Glomerular visceral epithelial cell (primary cell): ENCODE data around the gene C8G.

ENCODE experiments used
- DNase-seq: peaks from one replicate; pipeline ENCODE4 v3.0.0-alpha.2; 2016; ENCODE audit errors: extremely low spot score

C8G gene

DNA sequence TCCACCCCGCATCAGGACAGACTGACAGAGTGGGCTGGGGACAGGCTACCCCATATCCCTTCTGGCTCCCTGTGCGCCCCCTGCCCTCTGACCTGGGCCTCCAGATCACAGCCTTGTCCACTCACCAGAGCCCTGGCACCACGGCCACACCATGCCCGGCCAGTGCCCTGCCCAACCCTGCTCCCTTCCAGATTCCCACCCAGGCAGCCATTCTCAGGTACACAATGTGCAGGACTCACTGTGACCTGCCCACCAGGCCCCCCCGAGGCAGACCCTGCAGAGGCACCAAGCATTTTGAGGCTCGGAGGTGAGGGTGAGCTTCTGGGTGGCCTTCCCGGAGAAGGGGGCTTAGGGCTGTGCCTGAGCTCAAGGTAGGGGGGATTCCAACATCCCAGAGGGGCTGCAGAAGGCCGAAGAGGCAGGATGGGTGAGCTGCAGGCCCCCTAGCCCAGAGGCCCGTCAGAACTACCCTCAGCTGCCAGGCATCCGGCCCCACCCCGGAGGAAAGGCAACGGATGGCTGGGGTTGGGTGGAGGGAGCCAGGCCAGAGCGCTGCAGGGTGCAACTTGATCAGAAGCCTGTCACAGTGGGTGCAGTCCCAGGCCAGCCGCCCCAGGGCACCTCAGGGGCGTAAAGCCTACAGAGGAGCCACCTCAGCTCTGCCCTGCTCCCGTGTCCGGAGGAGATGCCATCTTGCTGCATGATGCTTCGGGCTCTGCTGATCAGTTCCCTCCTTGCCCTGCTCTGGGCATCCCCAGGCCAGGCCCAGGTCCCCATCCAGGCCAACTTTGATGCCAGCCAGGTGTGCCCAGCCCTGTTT lies 37.4 kb downstream of the C8G start, which contains the start of gene LCNL1:
TSS of gene LCNL1 (plus strand) at position 762 of the 820 bp plus-strand sequence. CDS start 594 bp downstream, outside the sequence.
- DNase-seq = no peak

DNA sequence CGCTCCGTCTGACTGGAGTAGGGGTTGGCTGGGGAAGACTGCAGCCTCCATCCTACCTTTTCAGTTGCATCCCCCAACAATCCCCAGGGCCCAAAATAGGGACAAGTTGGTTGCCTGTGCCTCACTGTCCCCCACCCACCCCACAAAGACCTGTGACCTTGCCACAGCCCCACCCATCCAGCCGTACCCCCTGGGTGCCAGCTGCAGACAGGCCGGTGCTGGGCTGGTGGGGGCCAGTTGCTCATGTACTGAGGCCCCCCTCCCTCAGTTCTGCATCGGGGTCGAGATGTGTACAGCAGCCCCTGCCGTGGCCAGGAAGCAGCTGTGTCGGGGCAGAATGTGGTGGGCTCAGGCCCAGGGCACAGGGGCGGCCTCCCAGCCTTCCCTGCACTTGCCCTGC lies 38.1 kb downstream of the C8G start:
- no peak for DNase-seq

DNA sequence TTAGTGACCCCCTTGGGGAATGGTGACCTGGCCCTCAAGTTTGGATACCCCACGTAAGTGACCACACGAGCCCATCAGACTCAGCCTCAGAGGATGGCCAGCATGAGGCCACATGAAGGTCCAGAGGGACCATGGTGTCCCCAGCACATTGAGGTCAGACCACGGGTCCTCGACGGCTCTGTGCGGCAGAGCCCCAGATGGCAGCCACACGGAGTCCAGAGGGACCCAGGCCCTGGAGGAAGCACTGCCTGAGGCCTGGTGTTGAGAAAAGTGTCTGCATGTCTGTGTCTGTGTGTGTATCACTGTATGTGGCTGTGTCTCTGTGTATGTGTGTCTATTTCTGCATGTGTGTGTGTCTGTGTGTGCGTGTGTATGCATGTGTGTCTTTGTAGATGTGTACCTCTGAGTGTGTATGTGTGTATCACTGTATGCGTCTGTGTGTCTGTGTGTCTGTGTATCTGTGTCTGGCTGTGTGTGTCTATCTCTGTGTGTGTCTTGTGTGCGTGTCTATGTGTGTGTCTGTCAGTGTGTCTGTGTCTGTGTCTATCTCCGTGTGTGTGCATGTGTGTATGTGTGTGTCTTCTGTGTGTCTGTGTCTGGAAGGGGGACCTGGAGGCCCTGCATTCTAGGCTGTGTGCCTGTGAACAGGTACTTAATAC lies 38.7 kb downstream of the C8G start:
- no peak for DNase-seq

DNA sequence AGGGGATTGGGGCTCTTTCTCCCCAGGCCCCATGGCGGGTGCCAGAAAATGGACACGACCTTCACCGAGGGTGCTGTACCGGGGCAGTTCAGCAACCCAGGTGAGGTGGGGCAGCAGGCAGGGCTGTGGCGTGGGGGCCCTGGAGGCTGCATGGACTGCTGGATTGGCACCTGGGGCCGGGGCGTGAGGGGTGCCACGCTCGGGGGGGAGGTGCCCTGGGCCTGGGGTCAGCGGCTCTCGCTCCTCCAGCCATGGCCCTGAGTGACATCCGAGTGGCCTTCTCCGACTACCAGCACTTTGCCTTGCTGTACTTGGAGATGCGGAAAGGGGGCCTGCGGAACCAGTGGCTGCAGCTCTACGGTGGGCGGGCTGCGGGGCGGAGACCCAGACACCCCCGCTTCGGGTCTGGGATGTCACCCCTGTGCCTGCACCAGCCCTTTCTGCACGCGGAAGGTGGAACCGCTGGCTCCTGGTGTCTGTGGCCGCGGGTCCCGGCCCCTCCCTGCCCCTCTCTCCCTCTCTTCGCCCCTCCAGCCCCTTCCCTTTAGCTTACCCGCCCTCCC lies 39.5 kb downstream of the C8G start:
- DNase-seq = no peak

DNA sequence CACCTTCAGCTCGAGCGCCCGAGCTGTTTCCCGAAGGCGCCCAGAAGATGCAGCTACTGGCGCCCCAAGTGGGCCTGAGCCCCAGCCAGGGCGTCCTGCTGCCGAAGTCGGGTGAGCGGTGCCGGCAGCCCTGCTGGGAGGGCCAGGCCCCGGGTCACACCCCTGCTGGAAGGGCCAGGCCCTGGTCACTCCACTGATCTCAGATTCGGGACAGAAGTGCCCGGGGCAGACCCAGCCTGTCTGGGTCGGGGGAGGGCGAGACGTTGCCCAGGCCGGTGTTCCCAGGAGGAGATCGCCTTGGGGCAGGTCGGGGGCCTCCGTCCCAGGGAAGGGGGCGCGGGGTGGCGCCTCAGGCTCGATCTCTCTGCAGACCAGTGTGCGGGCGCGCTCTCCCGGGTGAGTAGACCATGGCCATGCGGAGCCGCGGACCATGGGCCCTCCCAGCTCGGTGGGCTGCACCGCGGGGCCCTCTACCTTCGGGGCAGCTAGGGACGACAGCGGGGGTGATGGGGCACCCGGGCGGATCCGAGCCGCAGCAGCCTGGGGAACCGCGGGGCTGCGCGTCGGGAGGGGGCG lies 40.1 kb downstream of the C8G start:
- DNase-seq = no peak

DNA sequence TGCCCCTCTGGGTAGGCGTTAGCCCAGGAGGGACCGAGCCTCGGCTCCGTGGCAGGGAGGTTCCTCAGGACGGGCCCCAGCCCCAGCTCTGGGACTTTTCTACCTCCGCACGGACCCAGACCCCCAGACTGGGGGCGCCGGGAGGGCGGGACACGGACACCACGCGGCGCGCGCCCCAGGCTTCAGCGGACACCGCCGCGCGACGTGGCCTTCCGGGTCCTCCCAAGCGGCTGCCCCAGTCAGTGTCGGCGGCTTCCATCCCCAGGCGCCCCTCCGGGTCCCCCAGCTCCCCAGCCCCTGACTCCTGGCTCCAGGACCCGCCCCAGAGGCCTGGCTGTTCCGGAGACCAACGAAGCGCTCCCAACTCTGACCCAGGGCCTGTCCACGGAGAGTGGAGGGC lies 40.8 kb downstream of the C8G start:
- DNase-seq = no peak

DNA sequence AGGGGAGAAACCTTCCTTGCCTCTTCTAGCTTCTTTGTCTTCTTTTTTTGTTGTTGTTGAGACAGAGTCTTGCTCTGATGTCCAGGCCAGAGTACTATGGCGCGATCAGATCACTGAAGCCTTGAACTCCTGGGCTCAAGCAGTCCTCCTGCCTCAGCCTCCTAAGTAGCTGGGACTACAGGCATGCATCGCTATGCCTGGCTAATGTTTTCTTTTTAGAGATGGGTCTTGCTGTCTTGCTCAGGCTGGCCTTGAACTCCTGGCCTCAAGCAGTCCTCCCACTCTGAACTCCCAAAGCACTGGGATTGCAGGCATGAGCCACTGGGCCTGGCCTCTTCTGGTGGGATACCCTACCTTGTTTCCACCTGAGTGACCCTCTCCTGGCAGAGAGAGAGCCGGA lies 43.8 kb downstream of the C8G start:
- DNase-seq = no peak

DNA sequence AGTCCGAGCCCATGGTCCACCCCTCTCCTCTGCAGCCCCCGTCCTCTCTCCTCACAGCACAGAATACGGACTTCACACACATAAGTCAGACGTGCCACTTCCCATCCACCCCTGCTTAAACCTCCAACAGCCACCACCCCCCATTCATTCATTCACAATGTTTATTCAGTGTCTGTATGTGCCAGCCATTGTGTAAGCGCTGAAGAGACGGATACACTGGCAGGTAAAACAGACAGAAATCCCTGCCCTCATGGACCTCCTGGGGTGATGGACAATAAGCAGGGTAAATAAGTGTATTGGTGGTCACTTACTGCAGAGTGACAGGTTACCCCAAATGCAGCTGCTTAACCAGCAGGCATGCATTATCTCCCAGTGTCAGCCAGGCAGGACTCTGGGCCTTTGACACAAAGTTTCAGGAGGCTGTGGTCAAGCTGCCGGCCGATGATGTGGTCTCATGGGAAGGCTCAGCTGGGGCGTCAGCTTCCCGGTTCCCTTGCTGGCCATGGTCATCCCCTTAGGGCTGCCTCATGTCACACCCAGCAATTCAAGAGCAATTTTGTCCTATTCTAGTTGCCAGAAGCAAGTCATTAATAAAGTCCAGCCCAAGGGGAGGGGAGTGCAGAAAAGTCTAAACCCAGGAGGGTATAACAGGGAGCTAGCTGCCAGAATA lies 45.3 kb downstream of the C8G start:
- no peak for DNase-seq

DNA sequence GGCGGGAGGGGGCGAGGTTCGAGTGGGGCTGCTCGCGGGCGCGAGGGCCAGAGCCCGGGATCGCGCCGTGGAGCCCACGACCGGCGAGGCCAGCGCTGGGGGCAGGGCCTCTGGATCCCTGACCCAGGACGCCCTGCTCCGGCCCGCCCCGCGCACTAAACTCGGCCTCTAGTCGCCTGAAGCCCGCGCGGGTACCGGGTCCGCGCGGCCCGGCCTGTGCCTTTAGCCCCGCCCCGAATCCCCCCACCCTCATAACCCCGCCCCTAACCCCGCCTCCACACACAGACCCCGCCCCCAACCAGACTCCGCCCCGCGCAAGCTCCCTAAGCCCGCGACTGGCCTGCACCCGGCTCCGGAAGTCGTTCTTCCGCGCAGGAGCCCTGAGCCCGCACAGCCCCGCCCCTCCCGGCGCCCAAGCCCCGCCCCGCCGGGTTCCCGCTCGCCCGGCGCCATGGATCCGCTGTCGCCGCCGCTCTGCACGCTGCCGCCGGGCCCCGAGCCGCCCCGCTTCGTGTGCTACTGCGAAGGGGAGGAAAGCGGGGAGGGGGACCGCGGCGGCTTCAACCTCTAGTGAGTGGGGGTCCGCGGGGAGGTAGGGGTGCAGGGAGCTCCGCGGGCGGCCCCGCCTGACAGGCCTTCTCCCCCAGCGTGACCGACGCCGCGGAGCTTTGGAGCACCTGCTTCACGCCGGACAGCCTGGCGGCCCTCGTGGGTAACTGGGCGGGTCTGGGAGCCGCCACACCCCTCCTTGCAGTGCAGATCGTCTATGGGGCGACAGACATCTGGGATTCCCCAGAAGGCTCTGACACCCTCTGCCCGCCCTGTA lies 47.2 kb downstream of the C8G start, which contains the start of gene PAXX:
TSS of gene PAXX (plus strand) at position 430 of the 826 bp plus-strand sequence. CDS start at position 452, 22 bp downstream.
- DNase-seq = peak; percentile 94

DNA sequence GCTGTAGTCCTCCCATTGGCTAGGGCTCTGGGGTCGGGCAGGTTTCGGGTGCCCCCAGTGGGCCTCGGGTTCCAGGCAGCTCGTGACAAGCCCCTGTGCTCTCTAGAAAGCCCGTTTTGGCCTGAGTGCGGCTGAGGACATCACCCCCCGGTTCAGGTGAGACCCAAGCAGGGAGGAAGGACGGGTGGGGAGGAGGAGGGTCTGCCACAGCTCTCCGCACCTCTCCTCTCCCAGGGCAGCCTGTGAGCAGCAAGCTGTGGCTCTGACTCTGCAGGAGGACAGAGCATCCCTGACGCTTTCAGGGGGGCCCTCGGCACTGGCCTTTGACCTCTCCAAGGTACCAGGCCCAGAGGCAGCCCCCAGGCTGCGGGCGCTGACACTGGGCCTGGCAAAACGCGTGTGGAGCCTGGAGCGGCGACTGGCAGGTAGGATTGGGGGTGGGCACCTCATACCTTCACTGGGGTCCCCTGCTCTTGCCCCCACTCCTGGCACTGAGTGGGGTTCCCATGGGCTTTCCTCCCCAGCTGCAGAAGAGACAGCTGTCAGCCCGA lies 47.9 kb downstream of the C8G start:
- DNase-seq = no peak

DNA sequence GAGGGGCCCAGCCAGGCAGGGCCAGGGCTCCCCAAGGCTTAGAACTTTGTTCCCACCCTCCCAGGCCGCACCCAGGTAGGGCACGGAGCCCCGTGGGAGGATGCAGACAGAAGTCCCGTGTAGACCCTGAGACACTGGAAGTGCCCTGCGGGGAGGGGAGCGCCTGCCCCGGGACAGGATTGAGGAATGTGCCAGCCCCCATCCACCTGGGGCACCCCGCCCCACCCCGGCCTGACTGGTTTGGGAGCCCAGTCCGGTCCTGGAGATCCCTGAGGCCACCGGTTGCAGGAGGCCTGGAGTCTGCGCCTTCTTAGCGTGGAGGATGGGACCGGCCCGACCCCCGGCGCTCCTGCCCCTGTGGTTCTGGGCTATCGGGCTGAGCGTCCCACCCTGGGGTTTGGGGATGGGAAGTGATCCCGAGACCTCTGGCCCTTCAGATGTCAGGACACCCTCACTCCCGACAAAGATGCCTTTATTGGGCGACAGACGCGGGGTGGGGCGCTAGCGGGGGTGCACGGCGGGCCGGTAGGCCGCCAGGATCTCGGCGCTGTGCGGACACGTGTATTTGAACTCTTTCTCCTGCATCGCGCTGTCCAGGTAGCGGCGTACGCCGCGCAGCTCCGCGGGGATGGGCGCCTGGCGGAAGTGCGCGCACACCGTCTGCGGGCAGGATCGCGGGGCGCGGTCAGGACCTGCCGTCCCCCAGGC lies 49.3 kb downstream of the C8G start:
- DNase-seq = no peak

DNA sequence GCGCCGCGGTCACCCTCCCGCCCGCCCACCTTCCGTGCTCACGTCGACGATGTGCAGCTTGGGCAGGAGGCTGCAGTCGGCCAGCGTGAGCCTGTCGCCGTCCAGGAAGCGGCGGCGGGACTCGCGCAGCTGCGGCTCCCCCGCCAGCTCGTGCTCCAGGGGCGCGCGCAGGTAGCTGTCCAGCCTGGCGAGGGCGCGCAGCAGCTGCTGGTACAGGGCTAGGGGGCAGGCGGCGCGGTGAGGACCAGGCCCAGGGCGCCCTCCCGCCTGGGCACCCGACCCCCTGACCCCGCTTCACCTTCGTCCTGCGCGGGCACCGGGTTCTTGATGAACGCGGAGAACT lies 49.8 kb downstream of the C8G start:
- DNase-seq = no peak

DNA sequence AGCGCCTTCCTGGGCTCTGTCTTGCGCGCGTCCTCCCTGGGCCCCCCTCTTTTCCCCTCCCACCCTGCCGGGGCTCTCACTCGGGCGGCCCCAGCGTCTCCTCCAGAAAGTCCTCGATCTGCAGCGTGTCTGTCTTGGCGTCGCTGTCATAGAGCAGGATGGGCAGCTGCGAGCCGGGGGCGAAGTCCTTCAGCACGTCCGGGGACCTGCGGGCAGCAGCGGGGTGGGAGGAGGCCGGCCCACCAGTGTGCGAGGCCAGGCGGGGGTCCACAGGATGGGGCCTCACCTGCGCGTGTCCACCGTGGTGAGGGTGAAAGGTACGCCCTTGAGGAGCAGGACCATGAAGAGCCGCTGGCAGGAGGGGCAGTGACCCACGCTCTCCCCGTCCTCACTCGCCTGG lies 50.3 kb downstream of the C8G start:
- DNase-seq = no peak

DNA sequence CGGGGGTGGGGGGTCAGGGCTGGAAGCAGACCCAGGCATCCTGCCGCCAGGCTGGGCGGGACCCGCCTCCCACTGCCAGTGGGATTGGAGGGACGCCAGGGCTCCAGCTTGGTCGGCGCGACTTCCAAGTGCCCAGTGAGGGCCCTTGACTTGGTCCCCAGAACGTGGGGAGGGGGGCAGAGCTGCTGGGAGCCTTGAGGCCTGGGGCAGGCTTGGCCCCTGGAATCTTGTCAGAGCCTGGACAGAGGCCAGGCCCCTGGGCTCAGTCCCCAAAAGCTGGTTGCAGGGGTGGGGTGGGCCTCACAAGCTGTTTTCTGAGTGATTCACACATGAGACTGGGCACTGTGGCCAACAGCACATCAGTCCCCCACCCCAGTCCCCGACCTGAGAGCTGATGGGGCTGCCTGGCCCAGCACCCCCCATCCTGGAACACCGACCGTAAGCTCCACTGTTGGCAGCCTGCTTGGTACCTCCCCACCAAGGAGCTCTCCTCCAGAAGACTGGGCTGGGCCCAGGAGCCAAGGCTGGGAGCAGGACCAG lies 50.8 kb downstream of the C8G start:
- DNase-seq = no peak
